ENCODE results near the gene CKAP4. TPM values are rescaled to one million over a fixed set of nuclear protein-coding genes. Genes with fewer than 3 reads are reported as not detected.
A peak's percentile ranks its signal among the peaks of the same experiment; 100 is the strongest.

The CKAP4 gene
- total and polyA plus RNA-seq, 8 donors = 86.0 to 119 (median 97.5) TPM

DNA sequence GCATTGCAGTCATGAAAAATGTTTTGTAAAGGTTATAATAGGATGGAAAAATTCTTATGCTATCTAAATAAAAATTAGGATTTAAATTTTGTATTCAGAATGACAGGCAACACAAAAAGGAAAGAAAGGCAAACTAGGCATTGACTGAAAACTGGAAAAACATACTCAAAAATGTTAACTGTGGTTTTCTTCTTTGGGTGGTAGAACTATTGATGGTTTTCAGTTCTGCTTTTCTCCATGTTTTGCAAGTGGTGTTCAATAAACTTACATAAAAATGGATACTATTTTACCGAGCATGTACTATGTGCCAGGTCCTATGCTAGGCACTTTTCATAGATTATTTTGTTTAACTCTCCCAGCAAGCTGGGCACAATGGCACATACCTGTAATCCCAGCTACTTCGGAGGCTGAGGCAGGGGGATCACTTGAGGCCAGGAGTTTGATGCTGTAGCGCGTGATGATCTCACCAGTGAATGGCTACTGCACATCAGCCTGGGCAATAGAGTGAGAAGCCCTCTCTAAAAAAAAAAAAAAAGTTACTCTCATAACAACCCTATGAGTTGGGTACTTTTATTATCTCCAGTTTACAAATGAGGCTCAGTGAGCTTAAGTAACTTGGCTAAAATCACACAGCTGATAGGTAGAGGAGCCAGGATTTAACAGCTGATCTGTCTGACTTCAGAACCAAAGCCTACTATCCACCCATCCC, 28.4 kb upstream of the CKAP4 start:
- ATAC-seq = no peak
- TF ChIP-seq, protein P1, sequence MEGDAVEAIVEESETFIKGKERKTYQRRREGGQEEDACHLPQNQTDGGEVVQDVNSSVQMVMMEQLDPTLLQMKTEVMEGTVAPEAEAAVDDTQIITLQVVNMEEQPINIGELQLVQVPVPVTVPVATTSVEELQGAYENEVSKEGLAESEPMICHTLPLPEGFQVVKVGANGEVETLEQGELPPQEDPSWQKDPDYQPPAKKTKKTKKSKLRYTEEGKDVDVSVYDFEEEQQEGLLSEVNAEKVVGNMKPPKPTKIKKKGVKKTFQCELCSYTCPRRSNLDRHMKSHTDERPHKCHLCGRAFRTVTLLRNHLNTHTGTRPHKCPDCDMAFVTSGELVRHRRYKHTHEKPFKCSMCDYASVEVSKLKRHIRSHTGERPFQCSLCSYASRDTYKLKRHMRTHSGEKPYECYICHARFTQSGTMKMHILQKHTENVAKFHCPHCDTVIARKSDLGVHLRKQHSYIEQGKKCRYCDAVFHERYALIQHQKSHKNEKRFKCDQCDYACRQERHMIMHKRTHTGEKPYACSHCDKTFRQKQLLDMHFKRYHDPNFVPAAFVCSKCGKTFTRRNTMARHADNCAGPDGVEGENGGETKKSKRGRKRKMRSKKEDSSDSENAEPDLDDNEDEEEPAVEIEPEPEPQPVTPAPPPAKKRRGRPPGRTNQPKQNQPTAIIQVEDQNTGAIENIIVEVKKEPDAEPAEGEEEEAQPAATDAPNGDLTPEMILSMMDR (IDR thresholded peaks at IDR 0.05) = no peak
- intact Hi-C loops (cut with DNase I) = no loop called here
- H3K27me3 ChIP-seq = no peaks in the 10 kb centered on the region
- no peaks in the 10 kb centered on the region for H3K9me3 ChIP-seq
- no peak for DNase-seq
- H3K27ac ChIP-seq = no peak overlapping the region
- no peaks in the 10 kb centered on the region for H3K36me3 ChIP-seq
- H3K4me3 ChIP-seq = no peak overlapping the region
- peaks cover 0 to 22% of the 10 kb centered on the region in 2 donors for H3K4me1 ChIP-seq

DNA sequence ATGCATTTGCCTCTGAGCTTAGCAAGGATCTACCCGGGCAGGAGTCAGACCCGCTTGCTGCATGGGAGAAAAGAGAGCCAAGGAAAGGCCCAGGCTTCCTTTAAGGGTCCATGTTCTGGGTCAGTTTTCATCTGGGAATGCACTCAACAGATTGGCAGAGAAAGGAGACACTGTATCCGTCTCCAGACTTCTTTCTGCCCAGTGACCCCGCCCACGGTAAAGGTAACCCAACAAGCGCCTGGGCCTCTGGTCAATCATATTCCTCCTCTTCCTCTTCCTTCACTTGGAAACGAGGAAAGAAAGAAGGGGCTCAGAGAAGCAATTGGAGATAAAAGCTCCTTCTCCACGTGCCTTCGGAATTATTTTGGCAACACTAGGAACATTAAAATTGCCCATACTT, 27.6 kb upstream of the CKAP4 start:
- no peaks in the 10 kb centered on the region for H3K36me3 ChIP-seq
- DNase-seq (no peak), ATAC-seq (no peak)
- no peaks in the 10 kb centered on the region for H3K9me3 ChIP-seq
- no peaks in the 10 kb centered on the region for H3K27me3 ChIP-seq
- H3K4me3 ChIP-seq = no peak overlapping the region
- TF ChIP-seq, protein P1 (IDR thresholded peaks at IDR 0.05) = no peak
- no peak overlapping the region for H3K27ac ChIP-seq
- intact Hi-C loops (cut with DNase I) = no loop called here
- peaks cover 0 to 22% of the 10 kb centered on the region in 2 donors for H3K4me1 ChIP-seq

DNA sequence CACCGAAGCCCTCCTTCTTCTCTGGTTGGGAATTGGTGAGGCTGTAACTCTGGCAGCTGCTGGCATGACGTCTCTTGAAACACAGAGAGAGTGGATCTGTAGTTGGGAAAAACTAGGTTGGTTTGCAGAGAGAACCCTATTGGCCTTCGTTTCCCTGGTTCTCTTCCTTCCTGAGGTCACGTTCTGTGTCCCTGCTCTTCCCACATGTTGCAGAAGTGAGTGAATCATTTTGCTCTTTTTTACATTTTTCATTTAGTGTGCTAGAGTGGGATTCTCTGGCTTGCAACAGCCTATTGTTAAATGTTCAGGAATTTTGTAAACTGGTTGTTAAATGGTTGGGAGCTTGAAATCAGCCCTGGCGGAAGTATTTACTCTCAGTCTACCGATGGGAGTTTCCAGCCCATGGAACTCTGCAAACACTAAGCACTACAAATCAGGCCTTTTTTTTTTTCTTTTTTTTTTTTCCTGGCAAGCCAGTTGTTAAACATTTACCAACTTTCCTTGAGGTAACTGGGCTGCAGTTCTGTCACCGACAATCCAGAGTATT, 26.8 kb upstream of the CKAP4 start:
- Histone ChIP-seq H3K4me1 (peaks cover 0 to 25% of the 10 kb centered on the region in 2 donors), H3K36me3 (no peaks in the 10 kb centered on the region), H3K4me3 (no peak overlapping the region), H3K27ac (peak overlapping the region in 1 of 2 donors; percentile 39), H3K9me3 (no peaks in the 10 kb centered on the region), H3K27me3 (no peaks in the 10 kb centered on the region)
- intact Hi-C loops (cut with DNase I) = no loop called here
- ATAC-seq (peak; percentile 90), DNase-seq (peak in 1 of 4 donors; percentile 42)
- TF ChIP-seq, protein P1 (IDR thresholded peaks at IDR 0.05) = no peak

- intact Hi-C loops (cut with DNase I) = no loop called here
- no peaks in the 10 kb centered on the region for H3K27me3 ChIP-seq
- H3K9me3 ChIP-seq = no peaks in the 10 kb centered on the region
- H3K4me3 ChIP-seq = no peak overlapping the region
- no peak overlapping the region for H3K27ac ChIP-seq
- no peaks in the 10 kb centered on the region for H3K36me3 ChIP-seq
- TF ChIP-seq, protein P1 (IDR thresholded peaks at IDR 0.05) = no peak
- ATAC-seq (no peak), DNase-seq (no peak)
- H3K4me1 ChIP-seq = peaks cover 0 to 31% of the 10 kb centered on the region in 2 donors
Measured at GRCh38 chr12:106274012-106274411, 26.2 kb upstream of the CKAP4 start.

DNA sequence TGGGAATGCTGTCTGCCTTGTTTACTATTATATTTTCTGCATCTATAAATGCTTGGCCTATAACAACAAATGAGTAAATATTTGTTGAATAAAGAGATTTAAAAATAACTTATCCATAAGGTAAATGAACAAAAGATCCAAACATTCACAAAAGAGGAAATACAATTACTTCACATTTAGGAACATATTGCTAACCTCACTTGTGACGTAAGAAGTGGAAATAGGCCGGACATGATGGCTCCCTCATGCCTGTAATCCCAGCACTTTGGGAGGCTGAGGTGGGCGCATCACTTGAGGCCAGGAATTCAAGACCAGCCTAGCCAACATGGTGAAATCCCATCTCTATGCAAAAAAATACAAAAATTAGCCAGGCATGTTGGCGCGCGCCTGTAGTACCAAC, 25.7 kb upstream of the CKAP4 start:
- H3K9me3 ChIP-seq = no peaks in the 10 kb centered on the region
- no peaks in the 10 kb centered on the region for H3K36me3 ChIP-seq
- intact Hi-C loops (cut with DNase I) = no loop called here
- no peak overlapping the region for H3K4me3 ChIP-seq
- TF ChIP-seq, protein P1 (IDR thresholded peaks at IDR 0.05) = no peak
- no peak overlapping the region for H3K27ac ChIP-seq
- ATAC-seq = no peak
- H3K27me3 ChIP-seq = no peaks in the 10 kb centered on the region
- DNase-seq = no peak
- H3K4me1 ChIP-seq = peaks cover 0 to 33% of the 10 kb centered on the region in 2 donors

Data from left lung (tissue), 10 donors.